Muscle layer of colon (tissue), 2 donors: ENCODE results near the gene UTP3.

Experiments
- H3K27ac ChIP-seq: one replicate; pipeline ENCODE4 v1.7.0; 2013; ENCODE audit warnings: low read depth, mild to moderate bottlenecking, low read length, moderate library complexity
- H3K27me3 ChIP-seq, 2 donors: one replicate each; pipeline ENCODE4 v1.7.0; 2013; ENCODE audit warnings: low read length in 2 of 2, mild to moderate bottlenecking in 2 of 2; ENCODE audit not compliant: insufficient read depth in 2 of 2, control insufficient read depth in 1 of 2
- H3K36me3 ChIP-seq: one replicate; pipeline ENCODE4 v1.7.0; 2013; ENCODE audit warnings: mild to moderate bottlenecking, low read length; ENCODE audit not compliant: insufficient read depth
- H3K4me1 ChIP-seq: one replicate; pipeline ENCODE4 v1.7.0; 2013; ENCODE audit warnings: mild to moderate bottlenecking, low read length; ENCODE audit not compliant: insufficient read depth
- H3K4me3 ChIP-seq, 2 donors: one replicate each; pipeline ENCODE4 v1.7.0; 2013; ENCODE audit warnings: low read length in 2 of 2, low read depth in 1 of 2, mild to moderate bottlenecking in 1 of 2, moderate library complexity in 1 of 2
- H3K9ac ChIP-seq: one replicate; pipeline ENCODE4 v1.7.0; 2013; ENCODE audit warnings: low read length
- H3K9me3 ChIP-seq: one replicate; pipeline ENCODE4 v1.7.0; 2013; ENCODE audit warnings: mild to moderate bottlenecking, low read length
- donor health status: abdominal sarcoma.
- donor health status: Adenocarcinoma of cecum.

Gene UTP3

DNA sequence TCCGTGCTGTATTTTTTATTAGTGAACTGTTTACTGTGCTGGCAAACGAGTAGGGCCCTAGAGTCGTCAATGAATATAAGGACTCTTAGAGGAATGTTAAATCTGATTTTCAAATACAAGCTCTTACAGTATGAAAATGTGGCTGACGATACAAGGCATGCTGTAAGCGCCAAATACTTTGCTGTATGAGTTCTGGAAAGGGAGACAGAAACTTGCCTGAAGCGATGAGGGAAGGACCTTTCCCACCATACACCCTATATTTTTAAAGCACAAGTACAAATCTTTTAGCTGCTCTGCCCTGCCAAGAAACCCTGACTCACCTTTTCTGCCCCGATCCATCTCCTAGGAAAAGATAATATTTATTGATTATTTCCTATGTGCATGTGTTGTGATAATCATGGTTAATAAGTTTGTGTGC is 17.7 kb downstream of the UTP3 start:
- Histone ChIP-seq H3K36me3 (no peaks in the 10 kb centered on the region), H3K4me1 (peaks cover 14% of the 10 kb centered on the region), H3K9me3 (no peaks in the 10 kb centered on the region), H3K9ac (peak overlapping the region; percentile 82), H3K27me3 (no peaks in the 10 kb centered on the region), H3K4me3 (peak overlapping the region; percentile 71 to 72), H3K27ac (peak overlapping the region; percentile 95)

DNA sequence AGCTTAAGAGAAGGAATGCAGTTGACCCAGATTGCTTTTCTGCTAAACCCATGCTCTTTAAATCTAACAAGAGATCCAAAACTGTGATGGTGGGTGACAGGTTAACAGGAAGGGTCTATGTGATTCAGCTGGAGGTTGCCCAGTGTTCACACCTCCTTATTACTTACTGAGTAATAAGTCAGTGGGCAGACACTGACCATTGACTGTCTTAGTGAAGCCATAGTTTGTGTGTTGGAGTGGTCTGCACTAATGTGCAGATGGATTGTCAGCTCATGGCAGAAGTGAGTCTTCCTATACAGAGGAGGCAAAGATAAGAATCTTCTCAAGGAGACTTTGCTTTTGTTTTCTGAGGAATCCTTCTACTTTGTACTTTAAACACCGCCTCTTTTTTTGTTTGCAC is 18.2 kb downstream of the UTP3 start:
- H3K27ac ChIP-seq, result peak overlapping the region; percentile 95
- H3K36me3 ChIP-seq, result no peaks in the 10 kb centered on the region
- peak overlapping the region; percentile 82 for H3K9ac ChIP-seq
- peak overlapping the region; percentile 22 to 71 for H3K4me3 ChIP-seq
- H3K27me3 ChIP-seq, result no peaks in the 10 kb centered on the region
- no peaks in the 10 kb centered on the region for H3K9me3 ChIP-seq
- H3K4me1 ChIP-seq, result peaks cover 19% of the 10 kb centered on the region

DNA sequence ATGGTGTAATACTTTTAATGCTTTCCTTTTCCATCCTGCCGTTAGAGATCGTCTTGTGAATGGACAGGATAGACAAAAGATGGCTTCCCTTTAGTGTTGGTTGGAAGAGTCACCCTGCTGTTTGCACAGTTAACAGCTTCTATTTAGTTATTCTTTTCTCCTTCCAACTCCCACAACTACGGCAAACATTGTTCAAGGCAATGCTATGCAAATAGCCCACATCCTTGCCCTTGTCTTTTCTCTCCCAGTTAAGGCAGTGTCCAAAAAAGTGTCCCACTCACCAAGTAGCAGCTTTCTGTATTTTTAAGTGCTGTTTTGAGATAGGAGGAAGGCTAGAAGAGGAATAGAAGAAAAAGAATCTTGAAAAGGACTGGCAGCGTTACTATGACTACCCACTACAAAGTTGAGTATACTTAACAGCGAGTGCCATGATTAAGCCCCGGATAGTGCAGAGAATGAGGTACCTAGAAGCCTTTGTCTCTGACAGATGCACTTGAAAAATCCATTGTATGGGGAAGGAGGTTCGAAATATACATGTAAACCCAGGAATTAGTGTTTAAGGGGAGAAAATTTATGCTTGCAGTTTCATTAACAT is 21.4 kb downstream of the UTP3 start:
- H3K4me1 ChIP-seq, result peaks cover 36% of the 10 kb centered on the region
- H3K27ac ChIP-seq, result no peak overlapping the region

DNA sequence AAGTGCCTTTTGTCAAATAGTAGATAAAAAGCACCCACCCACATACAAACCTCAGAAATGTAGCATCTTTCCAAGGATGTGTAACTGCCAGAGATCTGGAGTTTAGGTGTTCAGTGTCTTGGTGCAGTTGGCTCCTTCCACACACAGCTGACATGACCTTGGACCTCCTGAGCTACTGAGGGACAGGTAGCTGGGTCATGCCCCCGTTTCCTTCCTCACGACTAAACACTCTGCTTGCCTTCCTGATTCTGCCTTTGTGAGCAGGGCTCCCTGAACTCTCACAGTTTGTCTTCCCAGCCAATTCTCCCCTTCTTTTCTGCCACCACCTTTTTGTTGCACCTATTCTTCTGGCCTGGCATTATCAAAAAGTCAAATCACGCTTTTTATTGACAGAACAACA is 23.3 kb downstream of the UTP3 start:
- Histone ChIP-seq H3K27ac (no peak overlapping the region), H3K4me1 (peaks cover 36% of the 10 kb centered on the region), H3K9me3 (no peaks in the 10 kb centered on the region), H3K4me3 (no peak overlapping the region), H3K36me3 (no peaks in the 10 kb centered on the region), H3K27me3 (no peaks in the 10 kb centered on the region), H3K9ac (no peak overlapping the region)

More for the DNA sequence above, 21.4 kb downstream of the UTP3 start:
- H3K4me3 ChIP-seq, result no peak overlapping the region
- H3K36me3 ChIP-seq, result no peaks in the 10 kb centered on the region
- no peaks in the 10 kb centered on the region for H3K9me3 ChIP-seq
- H3K27me3 ChIP-seq, result no peaks in the 10 kb centered on the region
- no peak overlapping the region for H3K9ac ChIP-seq

DNA sequence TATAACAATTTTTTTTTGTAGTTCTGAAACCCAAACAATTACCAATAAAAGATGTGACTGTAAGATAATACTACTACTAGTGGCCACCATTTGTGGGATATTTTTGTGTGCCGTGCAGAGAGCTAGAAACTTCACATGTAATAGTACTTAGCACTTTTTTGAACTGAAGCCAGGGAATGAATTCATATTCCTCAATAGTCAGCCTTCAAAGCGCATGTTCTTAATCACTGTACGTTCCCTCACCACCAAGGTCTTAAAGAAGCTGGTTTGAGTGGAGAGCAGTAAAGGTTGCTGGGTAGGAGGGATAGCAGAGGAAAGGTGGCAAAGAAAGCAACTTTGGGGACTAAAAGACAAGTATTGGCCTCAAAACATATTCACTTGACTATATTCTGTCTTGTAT is 23.8 kb downstream of the UTP3 start:
- Histone ChIP-seq H3K4me1 (peaks cover 31% of the 10 kb centered on the region), H3K27ac (no peak overlapping the region), H3K4me3 (no peak overlapping the region), H3K36me3 (no peaks in the 10 kb centered on the region), H3K9ac (no peak overlapping the region), H3K9me3 (no peaks in the 10 kb centered on the region), H3K27me3 (no peaks in the 10 kb centered on the region)

DNA sequence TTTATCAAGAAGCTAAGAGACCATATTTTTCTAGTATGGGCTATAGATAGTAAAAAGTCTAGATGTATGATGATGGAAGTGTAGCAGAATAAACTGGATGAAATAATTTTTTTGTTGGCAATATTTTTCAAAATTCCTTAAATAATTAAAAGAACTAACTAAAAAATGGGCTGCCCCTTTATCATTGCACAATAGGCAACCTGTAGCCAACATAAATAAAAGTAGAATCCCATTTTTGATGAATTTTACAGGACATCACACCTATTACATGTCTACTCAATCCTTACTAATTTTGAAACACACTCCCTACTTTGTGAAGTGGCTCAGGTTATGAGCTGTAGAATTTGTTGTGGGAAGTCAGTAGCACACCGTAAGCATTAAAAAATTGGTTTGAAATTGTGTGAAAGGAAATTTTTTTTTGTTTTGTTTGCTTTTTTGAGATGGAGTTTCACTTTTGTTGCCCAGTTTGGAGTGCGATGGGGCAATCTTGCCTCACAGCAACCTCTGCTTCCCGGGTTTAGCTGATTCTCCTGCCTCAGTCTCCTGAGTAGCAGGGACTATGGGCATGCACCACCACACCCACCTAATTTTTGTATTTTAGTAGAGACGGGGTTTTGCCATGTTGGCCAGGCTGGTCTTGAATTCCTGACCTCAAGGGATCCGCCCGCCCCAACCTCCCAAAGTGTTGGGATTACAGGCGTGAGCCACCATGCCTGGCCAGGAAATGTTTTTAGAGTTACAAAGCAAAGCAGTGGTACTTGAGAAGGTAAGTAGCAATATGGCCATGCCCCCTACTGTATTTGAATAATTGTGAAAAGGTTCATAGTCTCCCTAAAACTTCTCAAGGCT is 24.5 kb downstream of the UTP3 start:
- Histone ChIP-seq H3K9ac (no peak overlapping the region), H3K27ac (no peak overlapping the region), H3K4me1 (peaks cover 28% of the 10 kb centered on the region), H3K9me3 (no peaks in the 10 kb centered on the region), H3K4me3 (no peak overlapping the region), H3K36me3 (no peaks in the 10 kb centered on the region), H3K27me3 (no peaks in the 10 kb centered on the region)

DNA sequence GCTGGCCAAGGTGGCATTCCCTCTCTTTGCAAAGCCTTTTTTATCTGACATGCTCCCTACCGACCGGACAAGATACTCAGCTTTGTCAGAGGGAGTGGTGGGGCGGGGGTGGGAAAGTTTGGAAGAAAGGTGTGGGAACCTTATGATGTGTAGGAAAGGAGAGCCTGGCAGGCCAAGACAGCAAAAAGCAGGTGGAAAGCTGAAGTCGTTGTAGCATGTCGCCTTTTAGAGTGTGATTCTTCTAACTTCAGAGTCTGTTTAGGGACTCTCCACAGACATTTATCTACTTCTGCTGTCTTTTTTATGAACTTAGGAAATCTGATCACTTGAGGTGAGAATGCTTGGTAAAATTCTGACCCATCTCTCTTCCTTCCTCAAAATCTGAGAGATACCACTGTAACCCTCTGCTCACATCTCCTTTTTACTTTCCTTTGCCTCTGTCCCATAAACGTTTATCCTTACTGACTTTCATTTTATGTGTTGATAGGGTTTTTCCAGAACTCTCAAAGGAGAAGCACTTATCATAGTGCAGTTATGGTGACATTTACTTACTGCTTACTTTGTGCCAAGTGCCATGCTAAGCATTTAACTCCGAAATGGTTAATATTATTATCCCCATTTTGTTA is 25.2 kb downstream of the UTP3 start:
- peaks cover 28% of the 10 kb centered on the region for H3K4me1 ChIP-seq

DNA sequence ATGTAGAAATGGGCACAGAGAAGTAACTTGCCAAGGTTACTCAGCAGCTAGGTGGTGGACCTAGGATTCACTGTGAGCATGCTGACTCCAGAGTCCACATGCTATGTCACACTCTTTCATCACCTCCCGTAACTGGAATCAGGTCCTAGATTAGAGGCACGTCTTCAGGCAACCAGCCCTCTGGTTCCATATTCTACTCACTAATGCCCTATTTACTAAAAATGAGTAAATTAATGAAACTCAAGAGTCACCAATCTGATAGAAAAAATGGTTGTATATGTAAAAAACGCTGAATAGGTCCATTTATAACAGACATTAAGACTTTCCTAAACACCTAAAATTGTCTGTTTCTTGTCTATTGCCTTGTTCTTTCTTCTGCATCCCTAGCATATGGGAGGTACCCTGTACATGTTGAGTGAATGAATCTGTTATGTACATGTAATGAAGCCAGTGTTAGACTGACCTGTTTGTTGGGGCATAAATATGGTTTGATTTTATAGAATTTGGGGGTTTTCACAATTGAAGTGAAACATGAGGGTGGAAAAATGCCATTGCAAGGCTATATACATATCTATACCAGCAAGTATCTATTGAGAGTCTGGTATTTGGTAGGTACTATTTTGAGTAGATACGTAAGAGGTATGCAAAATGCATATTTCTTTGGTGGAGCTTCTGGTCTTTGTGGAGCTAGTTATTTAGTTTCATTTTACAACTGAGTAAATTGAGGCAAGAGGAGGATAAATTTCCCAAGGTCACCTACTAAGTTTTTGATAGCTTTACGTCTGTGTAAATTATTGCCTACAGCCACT is 26.0 kb downstream of the UTP3 start:
- H3K4me3 ChIP-seq, result no peak overlapping the region
- H3K9me3 ChIP-seq, result no peaks in the 10 kb centered on the region
- H3K9ac ChIP-seq, result no peak overlapping the region
- no peak overlapping the region for H3K27ac ChIP-seq
- H3K4me1 ChIP-seq, result peaks cover 28% of the 10 kb centered on the region
- no peaks in the 10 kb centered on the region for H3K27me3 ChIP-seq
- H3K36me3 ChIP-seq, result no peaks in the 10 kb centered on the region

More for the DNA sequence above, 25.2 kb downstream of the UTP3 start:
- no peaks in the 10 kb centered on the region for H3K9me3 ChIP-seq
- H3K27me3 ChIP-seq, result no peaks in the 10 kb centered on the region
- H3K36me3 ChIP-seq, result no peaks in the 10 kb centered on the region
- no peak overlapping the region for H3K9ac ChIP-seq
- H3K27ac ChIP-seq, result no peak overlapping the region
- no peak overlapping the region for H3K4me3 ChIP-seq

DNA sequence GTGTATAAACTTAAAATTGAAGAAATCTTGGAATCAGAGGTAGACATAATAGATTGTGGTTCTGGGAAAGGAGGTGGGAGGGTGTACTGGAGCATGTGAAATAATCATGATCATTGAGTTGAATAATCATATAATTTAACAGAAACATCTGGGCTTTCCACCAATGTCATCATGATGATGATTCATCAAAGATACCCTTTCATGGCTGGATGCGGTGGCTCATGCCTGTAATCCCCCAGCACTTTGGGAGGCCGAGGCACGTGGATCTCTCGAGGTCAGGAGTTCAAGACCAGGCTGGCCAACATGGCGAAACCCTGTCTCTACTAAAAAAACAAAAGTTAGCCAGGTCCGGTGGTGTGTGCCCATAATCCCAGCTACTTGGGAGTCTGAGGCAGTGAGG is 26.8 kb downstream of the UTP3 start:
- no peaks in the 10 kb centered on the region for H3K9me3 ChIP-seq
- H3K4me3 ChIP-seq, result no peak overlapping the region
- no peaks in the 10 kb centered on the region for H3K36me3 ChIP-seq
- peaks cover 28% of the 10 kb centered on the region for H3K4me1 ChIP-seq
- H3K27ac ChIP-seq, result no peak overlapping the region
- H3K27me3 ChIP-seq, result no peaks in the 10 kb centered on the region
- no peak overlapping the region for H3K9ac ChIP-seq

DNA sequence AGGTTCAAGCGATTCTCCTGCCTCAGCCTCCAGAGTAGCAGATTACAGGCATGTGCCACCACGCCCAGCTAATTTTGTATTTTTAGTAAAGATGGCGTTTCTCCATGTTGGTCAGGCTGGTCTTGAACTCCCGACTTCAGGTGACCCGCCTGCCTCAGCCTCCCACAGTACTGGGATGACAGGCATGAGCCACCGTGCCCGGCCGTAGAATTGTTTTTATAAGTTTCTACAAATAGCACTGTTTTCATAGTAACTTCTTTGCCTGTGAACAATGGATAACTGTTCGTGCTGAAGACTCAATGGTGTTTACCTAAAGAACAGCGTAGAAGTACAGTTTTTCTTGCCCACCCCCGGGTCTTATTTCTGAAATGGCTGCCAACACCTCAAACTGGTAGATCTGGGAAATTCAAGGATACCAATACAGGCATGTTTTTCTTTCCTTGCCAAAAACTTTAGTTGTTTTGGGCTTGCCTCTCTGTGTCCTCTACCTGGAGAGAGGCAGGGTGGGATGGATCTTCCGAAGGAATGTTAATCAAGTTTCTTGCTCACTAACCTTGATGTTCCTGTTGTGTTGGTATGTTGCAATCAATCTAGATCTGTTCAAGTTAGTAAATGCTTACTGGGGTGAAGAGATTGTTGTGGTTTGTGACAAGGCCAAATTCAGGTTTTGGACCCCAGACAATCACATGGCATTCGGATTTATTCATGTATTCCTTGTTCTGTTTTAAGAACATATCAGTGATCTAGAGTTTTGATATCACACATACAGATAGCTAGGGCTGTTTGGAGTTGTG is 30.7 kb downstream of the UTP3 start:
- Histone ChIP-seq H3K9me3 (no peaks in the 10 kb centered on the region), H3K27me3 (no peaks in the 10 kb centered on the region), H3K9ac (no peak overlapping the region), H3K27ac (no peak overlapping the region), H3K4me3 (no peak overlapping the region), H3K4me1 (peaks cover 13% of the 10 kb centered on the region), H3K36me3 (no peaks in the 10 kb centered on the region)
